NCI-H187 (cell line): ENCODE data around the gene INPP5B.
"Not testable (repeated sequence)": the region's sequence is repeated elsewhere in the genome, so short reads cannot be mapped to it uniquely, and the experiment has no call there.

ENCODE experiments used
- DNase-seq, 2 experiments: peaks; one replicate each; lab custom pipeline; 2025; lab: John Stamatoyannopoulos, UW

Gene INPP5B

DNA sequence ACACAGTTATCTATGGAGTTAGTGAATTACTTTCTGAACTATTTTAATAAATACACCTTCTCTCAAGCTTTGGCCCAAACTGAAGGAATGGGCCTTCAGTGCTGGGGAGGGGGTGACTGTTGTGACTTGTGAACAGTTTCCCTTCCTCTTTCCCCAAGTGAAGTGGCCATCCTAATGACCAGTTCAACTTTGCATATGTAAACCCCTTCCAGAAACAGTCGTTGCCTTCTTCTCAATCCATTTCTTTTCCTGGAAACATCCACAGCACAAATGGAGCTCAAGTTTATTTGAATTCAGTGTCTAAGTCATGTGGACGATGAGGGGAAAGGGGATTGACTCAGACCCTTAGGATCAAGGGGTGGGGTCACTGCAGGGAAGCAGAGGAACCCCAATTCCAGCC, 1.3 kb upstream of the INPP5B start:
- DNase-seq = no peak

DNA sequence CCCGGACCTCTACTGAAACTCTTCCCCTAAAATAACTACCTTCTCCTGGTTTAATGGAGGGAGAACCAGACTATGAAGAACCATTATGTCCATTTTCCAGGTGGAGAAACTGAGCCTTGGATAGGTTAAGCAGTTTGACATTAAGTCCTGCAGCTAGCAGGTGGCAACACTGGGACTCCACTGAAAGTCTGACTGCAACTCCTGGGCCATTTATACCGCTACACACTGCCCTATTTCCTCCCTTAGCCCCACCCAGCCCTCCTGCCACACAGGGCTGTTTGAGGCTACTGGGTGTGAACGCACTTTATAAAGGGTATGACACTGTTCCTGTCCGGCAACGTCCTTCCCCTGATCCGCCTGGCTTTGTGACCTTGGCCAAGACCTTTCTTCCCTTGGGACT, 511 bp upstream of the INPP5B start:
- no peak for DNase-seq

DNA sequence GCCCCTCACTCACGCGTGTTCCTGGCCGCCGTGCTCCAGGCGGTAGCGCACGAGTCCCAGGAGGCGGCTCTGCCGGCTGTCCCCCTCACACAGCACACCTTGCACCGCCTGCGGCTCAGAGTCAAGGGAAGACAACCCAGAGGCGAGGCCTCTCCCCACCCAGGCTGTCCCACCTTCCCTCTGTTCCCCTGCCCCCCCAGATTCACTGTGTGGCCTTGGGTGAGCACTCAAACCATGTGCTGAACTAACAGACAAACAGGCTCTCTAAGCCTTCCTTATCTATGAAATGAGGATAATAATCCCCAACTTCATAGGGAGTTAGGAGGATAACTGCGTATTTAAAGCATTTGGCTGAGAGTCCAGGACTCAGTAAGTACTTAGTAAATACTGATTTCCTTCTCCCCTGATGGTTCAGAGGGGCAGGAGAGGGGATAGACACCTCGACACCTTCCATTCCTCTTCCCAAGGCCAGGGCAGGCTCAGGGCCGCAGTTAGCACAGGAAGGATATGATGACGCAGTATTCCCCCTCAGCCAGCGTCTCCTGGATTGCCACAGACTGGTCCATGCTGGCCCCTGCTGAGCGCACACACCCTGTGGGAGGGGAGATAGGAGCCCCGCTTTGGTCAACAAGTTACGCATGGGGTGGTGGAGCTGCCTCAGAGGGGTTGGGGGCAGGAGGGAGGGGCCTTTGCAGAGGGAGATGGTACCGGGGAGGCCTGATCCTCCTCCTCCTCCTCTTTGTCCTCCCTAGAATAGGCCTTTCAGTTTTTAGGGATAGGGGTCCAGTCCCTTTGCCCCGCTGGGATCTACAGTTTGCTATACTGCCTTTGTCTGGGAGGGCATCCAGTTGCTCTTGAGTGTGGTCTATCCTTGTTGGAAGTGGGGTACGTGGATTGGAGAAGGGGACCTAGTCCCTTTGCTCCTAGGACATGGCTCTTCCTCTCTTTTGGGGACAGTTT, 830 bp downstream of the INPP5B start:
- DNase-seq = no peak

DNA sequence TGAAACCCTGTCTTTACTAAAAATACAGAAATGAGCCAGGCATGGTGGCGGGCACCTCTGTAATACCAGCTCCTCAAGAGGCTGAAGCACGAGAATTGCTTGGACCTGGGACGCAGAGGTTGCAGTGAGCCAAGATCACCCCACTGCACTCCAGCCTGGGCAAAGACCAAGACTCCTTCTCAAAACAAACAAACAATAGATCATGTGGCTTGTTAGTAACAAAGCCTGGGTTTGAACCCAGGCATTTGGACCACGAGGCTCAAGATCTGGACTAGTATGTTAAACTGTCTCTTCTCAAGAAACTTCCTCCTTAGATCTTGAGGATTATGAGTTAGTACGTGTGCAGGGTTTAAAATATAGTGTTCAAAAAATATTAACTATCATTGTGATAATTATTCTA, 1.6 kb downstream of the INPP5B start:
- DNase-seq = no peak

DNA sequence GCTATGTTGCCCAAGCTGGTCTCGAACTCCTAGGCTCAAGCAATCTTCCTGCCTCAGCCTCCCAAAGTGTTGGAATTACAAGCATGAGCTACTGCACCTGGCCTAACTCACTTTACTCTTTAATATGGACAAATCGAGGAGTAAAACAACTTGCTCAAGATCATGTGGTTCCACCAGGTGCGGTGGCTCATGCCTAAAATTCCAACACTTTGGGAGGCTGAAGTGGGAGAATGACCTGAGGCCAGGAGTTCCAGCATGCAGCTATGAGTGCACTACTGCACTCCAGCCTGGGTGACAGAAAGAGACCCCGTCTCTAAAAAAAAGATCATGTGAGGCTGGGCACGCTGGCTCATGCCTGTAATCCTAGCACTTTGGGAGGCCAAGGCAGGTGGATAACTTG, 2.0 kb downstream of the INPP5B start:
- no peak for DNase-seq

DNA sequence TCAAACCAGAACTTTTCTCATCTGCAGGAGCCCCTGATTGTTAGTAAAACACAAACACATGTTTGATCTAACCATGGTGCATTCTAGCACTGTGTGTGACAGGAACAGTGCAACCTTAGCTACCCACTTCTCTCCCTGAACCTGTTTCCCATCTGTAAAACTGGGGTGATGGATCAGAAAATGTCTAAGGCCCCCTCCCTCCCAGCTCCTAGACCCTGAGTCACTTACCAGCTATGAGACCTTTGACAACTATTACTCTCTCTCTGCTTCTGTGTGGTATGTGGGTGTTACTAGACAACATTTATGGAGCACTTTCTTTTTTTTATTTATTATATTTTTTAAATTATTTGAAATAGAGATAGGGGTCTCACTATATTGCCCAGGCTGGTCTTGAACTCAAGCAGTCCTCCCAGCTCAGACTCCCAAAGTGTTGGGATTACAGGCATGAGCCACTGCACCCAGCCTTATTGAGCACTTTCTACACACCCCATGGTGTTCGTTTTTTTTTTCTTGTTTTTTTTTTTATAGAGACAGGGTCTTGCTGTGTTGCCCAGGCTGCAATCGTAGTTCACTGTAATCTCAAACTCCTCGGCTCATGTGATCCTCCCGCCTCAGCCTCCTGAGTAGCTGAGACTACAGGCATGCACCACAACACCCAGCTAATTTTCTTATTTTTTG, 2.6 kb downstream of the INPP5B start:
- no peak for DNase-seq

DNA sequence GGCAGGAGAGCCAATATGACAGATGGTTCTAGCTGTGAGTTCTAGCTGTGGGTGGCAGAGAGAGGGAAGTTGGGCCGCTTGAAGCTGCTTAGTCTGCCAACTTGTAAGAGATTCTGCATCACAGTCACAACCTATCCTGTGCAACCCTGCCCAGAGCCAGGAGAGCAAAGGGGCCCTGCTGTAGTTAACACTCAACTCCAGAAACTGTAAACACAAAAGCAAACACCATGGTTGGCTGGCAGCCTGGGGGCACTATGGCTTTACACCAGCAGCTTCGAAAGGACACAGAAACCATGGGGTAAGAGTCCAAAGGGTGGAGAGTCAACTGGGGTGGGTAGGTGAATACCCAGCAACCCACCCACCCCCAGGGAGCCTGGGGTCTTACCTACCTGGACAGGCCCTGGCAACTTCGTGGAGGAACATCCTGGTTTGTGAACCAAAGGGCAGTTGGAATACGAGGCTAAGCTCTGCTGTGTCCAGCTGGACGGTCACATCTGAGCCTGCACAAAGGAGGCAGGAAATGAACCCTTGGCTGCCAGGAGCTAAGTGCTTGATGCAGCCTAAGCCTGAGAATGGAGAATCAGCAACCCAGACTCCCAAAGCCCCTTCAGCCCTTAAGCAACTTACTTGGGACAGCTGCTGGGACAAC, 6.4 kb downstream of the INPP5B start:
- no peak for DNase-seq

DNA sequence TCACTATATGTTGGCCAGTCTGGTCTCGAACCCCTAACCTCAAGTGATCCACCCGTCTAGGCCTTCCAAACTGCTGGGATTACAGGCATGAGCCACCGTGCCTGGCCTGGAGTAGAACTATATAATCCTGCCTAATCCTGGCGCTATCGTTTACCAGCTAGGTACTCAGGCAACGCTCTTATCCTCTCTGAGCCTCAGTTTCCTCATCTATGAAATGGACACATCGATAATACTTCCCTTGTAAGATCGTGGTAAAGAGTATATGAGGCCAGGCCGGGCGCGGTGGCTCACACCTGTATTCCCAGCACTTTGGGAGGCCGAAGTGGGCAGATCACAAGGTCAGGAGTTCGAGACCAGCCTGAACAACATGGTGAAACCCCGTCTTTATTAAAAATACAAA, 10.1 kb downstream of the INPP5B start:
- not testable (repeated sequence) for DNase-seq

DNA sequence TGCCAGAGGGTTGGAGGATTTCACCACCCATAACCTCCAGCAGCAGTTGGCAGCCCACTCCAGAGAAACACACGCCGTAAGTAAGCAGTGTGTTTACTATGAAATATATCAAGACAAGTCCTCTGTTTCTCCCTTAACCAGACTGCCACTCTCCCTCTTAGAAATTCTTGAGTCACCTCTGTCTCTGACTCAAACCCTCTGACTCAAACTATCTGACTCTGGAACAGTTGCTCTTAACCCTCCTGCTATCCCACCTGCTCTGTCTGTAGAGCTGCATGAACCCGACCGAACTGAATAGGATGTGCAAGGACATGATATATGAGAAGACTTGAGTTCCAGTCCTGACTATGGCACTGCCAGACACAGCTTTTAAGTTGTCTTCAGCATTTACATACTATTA, 14.1 kb downstream of the INPP5B start:
- no peak for DNase-seq

DNA sequence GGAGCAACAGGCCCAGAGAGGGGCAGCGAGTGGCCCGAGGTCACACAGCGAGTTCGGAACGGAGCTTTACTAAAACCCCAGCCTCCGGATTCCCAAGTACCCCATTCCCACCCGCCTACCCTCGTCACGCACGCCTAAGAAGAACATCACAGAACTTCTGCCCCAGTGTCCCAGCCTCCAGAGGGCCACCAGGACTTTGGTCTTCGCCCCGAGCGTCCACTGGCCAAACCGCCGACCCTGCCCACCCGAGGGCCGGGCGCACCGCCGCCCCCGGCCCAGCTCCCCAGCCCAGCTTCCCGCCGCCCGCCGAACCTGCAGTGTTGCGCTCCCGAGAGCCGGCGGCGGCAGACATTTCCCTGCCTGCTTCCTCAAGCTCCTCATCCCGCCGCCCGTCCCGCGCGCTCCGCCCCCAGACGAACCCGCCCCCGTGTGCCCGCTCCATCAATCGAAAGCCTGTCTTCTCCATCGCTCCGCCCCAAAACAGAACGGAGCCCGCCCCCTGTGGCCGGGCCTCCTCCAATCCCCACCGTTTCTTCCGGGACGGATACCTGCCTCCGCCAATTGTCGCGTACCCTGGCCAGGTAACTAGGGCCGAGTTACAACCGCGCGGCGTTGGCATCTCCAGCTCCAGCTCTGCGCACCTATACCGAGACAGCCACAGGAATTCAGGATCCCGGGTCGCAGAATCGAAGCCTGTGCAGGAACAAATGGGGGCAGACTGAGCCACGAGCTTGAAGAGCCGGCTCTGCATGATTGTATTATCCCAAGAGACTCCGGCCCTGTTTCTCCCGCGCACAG, 15.3 kb downstream of the INPP5B start:
- peak; percentile 97 for DNase-seq

DNA sequence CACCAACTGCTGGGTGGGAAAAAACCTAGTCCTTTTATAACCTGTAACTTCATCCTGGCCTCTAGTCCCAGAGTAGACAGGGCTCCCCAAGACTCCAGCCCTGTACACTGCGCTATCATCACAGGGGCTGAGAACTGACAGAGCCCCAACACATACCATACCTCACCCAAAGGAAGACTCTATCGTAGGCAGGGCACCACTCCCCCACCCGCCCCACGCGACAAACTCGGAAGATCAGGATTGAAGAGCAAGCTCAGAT, 15.8 kb downstream of the INPP5B start:
- no peak for DNase-seq

DNA sequence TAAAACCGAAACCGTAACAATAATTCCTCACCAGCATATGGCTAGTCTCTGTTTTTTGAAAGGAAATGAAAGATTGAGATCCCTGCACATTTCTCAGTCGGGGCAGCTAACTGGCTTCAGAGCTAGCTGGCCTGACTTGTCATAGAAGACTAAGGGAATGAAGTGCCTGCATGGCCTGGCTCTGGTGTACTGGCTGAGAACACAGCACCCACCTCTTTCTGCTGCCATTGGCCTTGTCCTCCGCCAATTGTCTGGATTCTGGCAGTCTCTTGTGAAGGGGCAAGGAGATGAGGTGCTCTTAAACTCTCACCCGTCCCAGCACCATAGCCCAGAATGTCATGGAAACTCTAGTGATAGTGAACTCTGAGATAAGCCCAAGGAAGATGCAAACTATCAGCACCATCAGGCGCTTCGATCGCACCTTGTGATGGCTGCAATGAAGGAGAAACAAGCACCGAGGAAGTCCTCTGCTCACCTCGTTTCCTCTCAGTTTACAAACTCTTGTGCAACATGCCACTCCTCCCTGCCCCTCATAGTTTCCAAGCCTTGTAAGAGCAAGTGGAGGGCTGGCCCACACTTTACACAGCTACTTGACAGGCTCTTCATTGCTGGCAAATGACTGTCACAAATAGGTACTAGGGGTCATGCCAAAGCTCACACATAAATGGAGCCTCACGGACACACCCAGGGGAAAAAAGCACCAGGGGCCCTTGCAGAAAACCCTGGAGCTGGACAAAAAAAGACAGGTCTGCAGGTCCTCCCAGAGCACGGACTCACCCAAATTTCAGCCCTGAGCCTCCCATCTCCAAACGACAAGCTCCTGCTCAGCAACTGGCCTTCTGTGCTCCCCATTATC, 16.4 kb downstream of the INPP5B start:
- DNase-seq = peak in 1 of 2 experiments; percentile 9

DNA sequence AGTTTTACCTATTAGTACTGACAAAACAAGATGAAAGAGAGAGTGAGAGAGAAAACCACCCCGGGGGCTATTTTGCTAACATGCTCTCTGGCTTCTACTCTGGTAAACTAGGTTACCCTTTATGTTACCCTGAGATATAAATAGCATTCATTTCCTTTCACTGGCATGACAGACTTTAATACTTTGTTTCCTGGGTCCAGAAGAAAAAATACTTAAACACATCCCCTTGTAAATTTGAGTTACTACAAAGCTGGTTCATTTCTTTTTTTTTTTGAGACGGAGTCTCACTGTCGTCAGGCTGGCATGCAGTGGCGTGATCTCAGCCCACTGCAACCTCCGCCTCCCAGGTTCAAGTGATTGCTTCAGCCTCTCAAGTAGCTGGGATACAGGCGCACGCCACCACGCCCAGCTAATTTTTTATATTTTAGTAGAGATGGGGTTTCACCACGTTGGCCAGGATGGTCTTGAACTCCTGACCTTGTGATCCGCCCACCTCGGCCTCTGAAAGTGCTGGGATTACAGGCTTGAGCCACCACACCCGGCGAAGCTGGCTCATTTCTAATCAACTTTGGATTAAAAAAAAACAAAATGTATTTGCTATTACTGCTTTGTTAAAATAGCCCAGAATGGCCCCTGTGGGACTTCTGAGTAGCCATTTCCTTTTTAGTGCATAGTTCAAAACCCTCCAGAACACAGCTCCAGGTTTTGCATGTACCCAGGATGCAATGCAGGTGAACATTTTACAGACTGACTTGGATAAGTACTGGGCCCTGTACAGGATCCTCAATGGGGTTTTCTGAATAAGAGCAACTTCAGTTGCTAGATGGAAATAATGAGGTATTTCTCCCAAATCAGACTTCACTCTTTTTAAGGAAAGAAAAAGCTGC, 20.6 kb downstream of the INPP5B start:
- no peak for DNase-seq

DNA sequence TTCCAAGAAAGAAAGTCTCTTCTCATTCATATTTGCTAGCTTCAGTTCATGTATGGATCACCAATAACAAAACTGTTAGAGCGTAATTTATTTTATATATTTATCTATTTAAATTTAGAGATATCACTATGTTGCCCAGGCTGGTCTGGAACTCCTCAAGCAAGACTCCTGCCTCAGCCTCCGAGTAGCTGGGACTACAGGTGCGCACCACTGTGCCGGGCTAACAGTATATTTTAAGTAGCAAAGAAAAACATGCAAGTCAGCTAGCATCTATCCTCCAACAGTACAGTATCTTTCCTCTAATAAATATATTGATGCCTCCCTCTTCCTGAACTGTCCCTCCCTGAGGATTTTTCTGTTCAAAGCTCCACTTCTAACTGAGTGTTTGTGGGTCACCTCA, 21.5 kb downstream of the INPP5B start:
- no peak for DNase-seq

DNA sequence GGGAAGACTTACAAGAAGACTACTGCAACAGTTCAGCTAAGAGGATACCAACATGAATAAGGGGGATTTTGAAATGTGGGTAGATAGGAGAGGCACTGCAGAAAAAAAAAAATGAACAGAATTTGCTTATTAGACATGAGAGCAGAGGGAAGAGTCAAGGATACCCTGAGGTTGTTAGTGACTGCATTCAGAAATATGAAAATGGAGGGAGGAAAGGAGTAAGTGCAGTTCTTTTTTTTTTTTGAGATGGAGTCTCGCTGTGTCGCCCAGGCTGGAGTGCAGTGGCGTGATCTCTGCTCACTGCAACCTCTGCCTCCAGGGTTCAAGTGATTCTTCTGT, 23.3 kb downstream of the INPP5B start:
- no peak for DNase-seq

DNA sequence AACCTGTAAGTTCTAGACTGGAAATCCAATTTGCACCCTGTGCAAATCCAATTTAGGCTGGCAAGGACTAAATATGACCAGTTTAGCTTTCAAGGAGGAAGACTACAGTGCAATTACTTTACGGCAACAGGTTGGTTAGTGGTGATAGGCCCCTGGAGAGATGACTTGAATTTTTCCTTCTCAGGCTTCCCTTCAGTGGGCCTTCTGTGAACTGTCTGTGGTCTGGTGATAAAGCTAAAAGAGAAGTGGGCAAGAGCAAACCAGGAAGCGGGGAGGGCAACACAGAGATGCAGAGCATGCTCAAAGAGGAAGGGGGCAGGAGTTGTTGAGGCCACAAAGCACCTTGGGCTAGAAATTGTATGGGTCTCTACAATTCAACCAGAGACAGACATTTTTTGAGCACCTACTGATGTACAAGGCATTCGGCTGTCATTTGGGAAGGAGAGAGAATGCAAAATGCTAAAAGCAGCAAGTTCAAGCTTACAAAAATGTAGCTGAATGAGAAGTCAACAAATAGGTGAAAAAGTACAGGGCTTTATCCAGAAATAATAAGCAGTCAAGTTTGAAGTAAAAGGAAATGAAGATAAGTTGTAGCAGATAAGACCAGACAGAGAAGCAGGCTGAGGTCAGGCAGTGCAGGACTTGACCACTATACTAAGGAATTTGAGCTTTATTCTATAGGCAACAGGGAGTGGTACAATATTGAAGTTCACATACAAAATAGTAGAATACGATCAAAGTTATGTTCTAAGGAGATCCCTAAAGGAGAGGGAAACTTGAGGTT, 23.9 kb downstream of the INPP5B start:
- DNase-seq = no peak

DNA sequence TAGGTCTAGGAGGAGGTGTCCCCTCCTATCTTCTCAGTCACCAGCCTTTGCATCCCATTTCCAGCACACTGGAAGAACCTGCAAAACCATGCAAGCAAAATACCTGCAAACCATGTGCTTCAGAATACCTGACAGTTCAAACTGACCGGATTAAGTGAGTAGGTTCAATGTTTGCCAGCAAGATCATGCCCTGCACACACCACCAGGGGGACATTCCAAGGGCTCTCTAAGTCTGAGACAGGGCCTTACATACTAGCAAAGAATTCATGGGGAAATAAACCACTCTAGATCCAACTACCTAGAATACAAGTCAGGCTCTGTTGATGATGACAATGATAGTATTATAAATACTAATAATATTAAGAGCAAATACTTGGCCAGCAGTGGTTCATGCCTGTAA, 27.6 kb downstream of the INPP5B start:
- DNase-seq = no peak

DNA sequence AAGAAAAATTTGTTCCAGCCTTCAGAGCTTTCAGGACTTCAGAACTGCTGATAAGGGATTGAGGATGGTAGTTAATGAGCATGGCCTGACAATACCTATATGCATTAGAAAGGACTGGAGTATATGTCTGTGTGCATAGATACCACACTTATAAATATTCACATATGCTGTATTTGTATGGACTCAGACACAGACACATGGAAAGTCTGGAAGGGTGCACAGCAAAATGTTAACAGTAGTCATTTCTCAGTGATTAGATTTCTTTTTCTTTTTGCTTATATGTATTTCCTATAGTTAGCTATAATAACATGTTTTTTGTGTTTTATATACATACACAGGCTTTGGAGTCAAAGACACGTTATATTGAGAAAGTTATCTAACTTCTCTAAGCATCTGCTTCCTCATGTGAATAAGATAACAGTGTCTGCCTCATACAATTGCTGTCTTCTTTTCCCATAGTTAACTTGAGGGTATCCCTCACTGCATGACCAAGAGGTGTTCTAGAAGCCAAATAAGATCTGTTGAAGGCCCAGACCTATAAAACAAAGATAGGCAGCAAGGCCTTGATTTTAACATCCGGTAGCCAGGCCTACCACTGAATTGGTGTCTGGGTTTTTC, 31.3 kb downstream of the INPP5B start:
- DNase-seq = no peak
